Transverse colon (tissue), 4 donors: ENCODE results near the gene ACTG1.

Experiments used
- POLR2A ChIP-seq: fragments of 450-650 bp; IDR thresholded peaks from one replicate; pipeline ENCODE4 v1.6.1; 2016; ENCODE audit warnings: antibody characterized with exemption, mild to moderate bottlenecking, moderate library complexity
- POLR2AphosphoS5 ChIP-seq, 3 donors: sonication (generic); formaldehyde crosslinking; IDR thresholded peaks; one replicate each; pipeline ENCODE4 v1.6.1; 2016; ENCODE audit warnings: antibody characterized with exemption in 3 of 3
- TF ChIP-seq, protein P1 (sequence below), 5 experiments: fragments of 200-600 bp in 3 of 5; fragments of 450-650 bp in 2 of 5; sonication (generic) in 3 of 5; IDR thresholded peaks; 1 replicate in 2 of 5; 2 replicates in 3 of 5; pipeline ENCODE4 v1.5.1; 2016 to 2017; ENCODE audit warnings: antibody characterized with exemption in 5 of 5, inconsistent platforms in 3 of 5, mild to moderate bottlenecking in 2 of 5, moderate library complexity in 1 of 5

DNA sequence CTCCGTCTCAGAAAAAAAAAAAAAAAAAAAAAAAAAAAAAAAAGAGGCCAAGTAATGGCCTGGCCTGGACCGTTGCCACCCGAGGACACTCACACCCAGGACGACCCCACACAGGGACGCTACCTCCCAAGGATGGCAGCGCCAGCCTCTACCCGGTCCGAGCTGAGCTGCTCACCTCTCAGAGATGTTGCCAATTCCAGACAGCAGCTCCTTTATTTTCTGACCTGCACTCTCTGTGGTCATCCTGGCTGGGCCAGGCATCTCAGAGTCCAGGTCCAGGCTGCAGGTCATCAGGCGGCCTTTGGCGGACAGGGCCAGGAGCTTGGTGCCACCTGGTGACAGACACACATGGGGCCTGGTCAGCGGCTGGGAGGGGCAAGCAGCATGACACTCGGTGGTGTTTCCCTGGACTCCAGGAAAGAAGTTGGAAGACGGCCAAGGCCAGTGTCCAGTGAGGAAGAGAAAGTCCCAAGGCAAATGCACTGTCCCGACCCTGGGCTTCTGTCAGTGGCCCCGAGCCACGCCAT lies 36.5 kb upstream of the ACTG1 start:
- TF ChIP-seq POLR2AphosphoS5 (IDR thresholded peaks at IDR 0.05) (no peak), POLR2A (no peak)
- TF ChIP-seq, protein P1, sequence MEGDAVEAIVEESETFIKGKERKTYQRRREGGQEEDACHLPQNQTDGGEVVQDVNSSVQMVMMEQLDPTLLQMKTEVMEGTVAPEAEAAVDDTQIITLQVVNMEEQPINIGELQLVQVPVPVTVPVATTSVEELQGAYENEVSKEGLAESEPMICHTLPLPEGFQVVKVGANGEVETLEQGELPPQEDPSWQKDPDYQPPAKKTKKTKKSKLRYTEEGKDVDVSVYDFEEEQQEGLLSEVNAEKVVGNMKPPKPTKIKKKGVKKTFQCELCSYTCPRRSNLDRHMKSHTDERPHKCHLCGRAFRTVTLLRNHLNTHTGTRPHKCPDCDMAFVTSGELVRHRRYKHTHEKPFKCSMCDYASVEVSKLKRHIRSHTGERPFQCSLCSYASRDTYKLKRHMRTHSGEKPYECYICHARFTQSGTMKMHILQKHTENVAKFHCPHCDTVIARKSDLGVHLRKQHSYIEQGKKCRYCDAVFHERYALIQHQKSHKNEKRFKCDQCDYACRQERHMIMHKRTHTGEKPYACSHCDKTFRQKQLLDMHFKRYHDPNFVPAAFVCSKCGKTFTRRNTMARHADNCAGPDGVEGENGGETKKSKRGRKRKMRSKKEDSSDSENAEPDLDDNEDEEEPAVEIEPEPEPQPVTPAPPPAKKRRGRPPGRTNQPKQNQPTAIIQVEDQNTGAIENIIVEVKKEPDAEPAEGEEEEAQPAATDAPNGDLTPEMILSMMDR (IDR thresholded peaks at IDR 0.05) = no peak
